HepG2 (cell line): ENCODE data around the gene NAA25. TPM values are rescaled to one million over a fixed set of nuclear protein-coding genes. Genes with fewer than 3 reads are reported as not detected.

Experiments
- ATAC-seq: fragments of 200-7000 bp; cut with Tn5 transposase; 3 replicates; pipeline ENCODE4 v1.9.1; 2020; ENCODE audit warnings: mild to moderate bottlenecking, moderate library complexity
- BruUV-seq: library from RNA; stranded (reverse); fragments of 400-500 nt; replicated peaks from 2 replicates; lab custom pipeline; 2021; lab: Mats Ljungman, UMichigan
- CTCF ChIA-PET: fragments of 300-600 bp; formaldehyde crosslinking; extraction: SDS; loops from one replicate; lab custom pipeline; 2021; ENCODE audit warnings: low total read pairs, inconsistent platforms, low intra/inter-chr PET ratio; lab: Yijun Ruan, JAX
- POLR2A ChIA-PET: fragments of 350-600 bp; sonication (Branson Sonifier 250); formaldehyde crosslinking; loops from one replicate; lab custom pipeline; 2020; ENCODE audit warnings: antibody characterized with exemption, inconsistent platforms; lab: Yijun Ruan, JAX
- DNase-seq: peaks from one replicate; pipeline ENCODE4 v3.0.0-alpha.2; 2015; ENCODE audit warnings: low spot score
- FAIRE-seq: peaks from 3 replicates; lab custom pipeline; 2011; peaks lifted over from hg19 to GRCh38; lab: Jason Lieb, UNC
- H2AFZ ChIP-seq: one replicate; pipeline ENCODE4 v1.6.1; 2011; ENCODE audit warnings: low read length, inconsistent platforms
- H3K27ac ChIP-seq: fragments of 300-600 bp; 3 replicates; pipeline ENCODE4 v1.8.0; 2011; ENCODE audit warnings: mixed run types, mild to moderate bottlenecking, mixed read lengths, low read length, inconsistent platforms; ENCODE audit not compliant: insufficient read depth; ENCODE audit errors: extremely low read length
- H3K27me3 ChIP-seq, 2 experiments: fragments of 200-600 bp in 1 of 2; 2 replicates in 1 of 2; 3 replicates in 1 of 2; pipeline versions ENCODE4 v1.6.0 to v1.8.0; 2011; ENCODE audit warnings: low read length in 2 of 2, mild to moderate bottlenecking in 2 of 2, moderate library complexity in 2 of 2, inconsistent platforms in 1 of 2; ENCODE audit not compliant: insufficient read depth in 2 of 2, control insufficient read depth in 1 of 2
- H3K36me3 ChIP-seq, 2 experiments: fragments of 200-600 bp in 1 of 2; replicated peaks in 1 of 2; 2 replicates in 1 of 2; 3 replicates in 1 of 2; pipeline versions ENCODE4 v1.5.1 to v1.8.0; 2011; ENCODE audit warnings: low read length in 2 of 2, inconsistent platforms in 1 of 2; ENCODE audit not compliant: insufficient read depth in 2 of 2, control insufficient read depth in 1 of 2
- H3K4me1 ChIP-seq: 2 replicates; pipeline ENCODE4 v1.5.1; 2012; ENCODE audit warnings: low read length, inconsistent platforms; ENCODE audit not compliant: insufficient read depth
- H3K4me2 ChIP-seq: 2 replicates; pipeline ENCODE4 v1.6.0; 2011; ENCODE audit warnings: low read depth, low read length, inconsistent platforms
- H3K4me3 ChIP-seq, 3 experiments: fragments of 200-600 bp in 1 of 3; sonication (generic), shearing (Covaris generic) in 1 of 3; replicated peaks in 1 of 3; 2 replicates each; pipeline ENCODE4 v1.5.1; 2011 to 2016; ENCODE audit warnings: low read length in 3 of 3, inconsistent platforms in 2 of 3, low read depth in 2 of 3, mild to moderate bottlenecking in 2 of 3, control low read depth in 1 of 3, mixed read lengths in 1 of 3; ENCODE audit not compliant: insufficient read depth in 1 of 3
- H3K79me2 ChIP-seq: one replicate; pipeline ENCODE4 v1.6.1; 2011; ENCODE audit warnings: low read length, inconsistent platforms; ENCODE audit not compliant: insufficient read depth
- H3K9ac ChIP-seq: 2 replicates; pipeline ENCODE4 v1.6.0; 2011; ENCODE audit warnings: mild to moderate bottlenecking, low read depth, low read length, inconsistent platforms; ENCODE audit not compliant: insufficient read depth
- H3K9me3 ChIP-seq: 2 replicates; pipeline ENCODE4 v1.5.1; 2012; ENCODE audit warnings: mild to moderate bottlenecking, low read length
- H4K20me1 ChIP-seq: 2 replicates; pipeline ENCODE4 v1.6.0; 2011; ENCODE audit warnings: inconsistent platforms, mild to moderate bottlenecking, low read length, moderate library complexity; ENCODE audit not compliant: insufficient read depth
- BCL6 ChIP-seq: IDR thresholded peaks from 2 replicates; pipeline ENCODE4 v1.6.1; 2016; ENCODE audit warnings: missing genetic modification reagents, missing compliant biosample characterization
- EED ChIP-seq: sonication (generic); formaldehyde crosslinking; IDR thresholded peaks from 2 replicates; pipeline ENCODE4 v1.5.0; 2020; ENCODE audit warnings: mild to moderate bottlenecking, missing genetic modification reagents
- HIC2 ChIP-seq: sonication (generic); formaldehyde crosslinking; IDR thresholded peaks from 2 replicates; pipeline ENCODE4 v1.9.0; 2022; ENCODE audit warnings: low read depth, missing genetic modification reagents
- HNRNPL ChIP-seq: fragments of 200-400 bp; formaldehyde crosslinking; IDR thresholded peaks from 2 replicates; pipeline ENCODE4 v1.6.1; 2017; ENCODE audit warnings: mild to moderate bottlenecking, low read depth, low read length
- HOXA7 ChIP-seq: sonication (generic); formaldehyde crosslinking; IDR thresholded peaks from 2 replicates; pipeline ENCODE4 v1.8.1; 2022; ENCODE audit warnings: mild to moderate bottlenecking, missing genetic modification reagents, moderate library complexity
- NCOA2 ChIP-seq: sonication (generic); formaldehyde crosslinking; IDR thresholded peaks from 2 replicates; pipeline ENCODE4 v1.8.0; 2022; ENCODE audit warnings: inconsistent platforms
- NFE2 ChIP-seq: sonication (generic); formaldehyde crosslinking; IDR thresholded peaks from 2 replicates; pipeline ENCODE4 v1.4.0; 2020; ENCODE audit warnings: missing genetic modification reagents
- NFIB ChIP-seq: sonication (generic); formaldehyde crosslinking; IDR thresholded peaks from 2 replicates; pipeline ENCODE4 v1.9.0; 2021; ENCODE audit warnings: missing genetic modification reagents, mild to moderate bottlenecking, borderline replicate concordance
- RXRB ChIP-seq: IDR thresholded peaks from 2 replicates; pipeline ENCODE4 v1.6.1; 2016; ENCODE audit warnings: borderline replicate concordance, missing genetic modification reagents, missing compliant biosample characterization
- SMYD3 ChIP-seq: sonication (generic); formaldehyde crosslinking; IDR thresholded peaks from 2 replicates; pipeline ENCODE4 v1.8.1; 2023; ENCODE audit warnings: mild to moderate bottlenecking, missing genetic modification reagents
- TSC22D2 ChIP-seq: sonication (generic); formaldehyde crosslinking; IDR thresholded peaks from 2 replicates; pipeline ENCODE4 v1.5.1; 2020; ENCODE audit warnings: missing genetic modification reagents, mild to moderate bottlenecking, borderline replicate concordance
- ZBTB25 ChIP-seq: IDR thresholded peaks from 2 replicates; pipeline ENCODE4 v1.6.1; 2018; ENCODE audit warnings: missing genetic modification reagents
- ZNF724P ChIP-seq: sonication (generic); formaldehyde crosslinking; IDR thresholded peaks from 2 replicates; pipeline ENCODE4 v1.8.0; 2022; ENCODE audit warnings: missing genetic modification reagents, borderline replicate concordance
- ZNF766 ChIP-seq: sonication (generic); formaldehyde crosslinking; IDR thresholded peaks from 2 replicates; pipeline ENCODE4 v1.5.0; 2020; ENCODE audit warnings: missing genetic modification reagents, borderline replicate concordance
- ZNF776 ChIP-seq: sonication (generic); formaldehyde crosslinking; IDR thresholded peaks from 2 replicates; pipeline ENCODE4 v1.4.0; 2020; ENCODE audit warnings: mild to moderate bottlenecking, missing genetic modification reagents
- WGBS: methylation state at CpG from one replicate; pipeline ENCODE4 v1.1.6; 2017; ENCODE audit warnings: low lambda C conversion rate; 5-methylcytosine and 5-hydroxymethylcytosine counted together
- in situ Hi-C: cut with HindIII; loops from 2 replicates; pipeline ENCODE4 v1.10.0; 2017; ENCODE audit warnings: low pct_unique_long_range_greater_than_20kb; ENCODE audit not compliant: extremely low pct_ligation_motif_present
- intact Hi-C: fragments of 100-400 bp; cut with micrococcal nuclease; formaldehyde crosslinking; loops from one replicate; pipeline ENCODE4 v1.10.0; 2022; ENCODE audit not compliant: unreplicated experiment
- polyA plus RNA-seq, 8 experiments: library from polyadenylated mRNA; depleted of rRNA in 3 of 8; stranded (reverse) in 7 of 8; unstranded in 1 of 8; fragments of >200 nt; fragmentation: Illumina TruSeq in 4 of 8; extraction: Trizol in 4 of 8; gene quantifications; 2 replicates each; pipeline versions ENCODE4 v1.2.1 to v1.2.3, GENCODE V29; 2011 to 2016; ENCODE audit warnings: low read depth in 4 of 8, missing spikeins in 1 of 8, mixed read lengths in 1 of 8; ENCODE audit not compliant: insufficient read depth in 1 of 8
- total RNA-seq, 5 experiments: library from RNA; depleted of rRNA; stranded (reverse); fragments of >200 nt; fragmentation: Illumina TruSeq; extraction: Trizol; gene quantifications; 2 replicates each; pipeline ENCODE4 v1.2.3, GENCODE V29; 2016; ENCODE audit warnings: low read depth in 1 of 5
- TF ChIP-seq, protein P1 (sequence below): sonication (generic); formaldehyde crosslinking; IDR thresholded peaks from 2 replicates; pipeline ENCODE4 v1.5.0; 2020; ENCODE audit warnings: mild to moderate bottlenecking, missing genetic modification reagents, borderline replicate concordance

The NAA25 gene
- total and polyA plus RNA-seq, 2 of the 13 experiments (the other 11 are each of a cell fraction or from before 2014, with no cell fraction given), result 11.4 to 32.0 TPM

GRCh38 chr12:112146123-112146522 lies 37.5 kb upstream of the NAA25 start:
- no peak overlapping the region for H2AFZ ChIP-seq
- POLR2A ChIA-PET, result no interaction called here
- H3K9me3 ChIP-seq, result no peaks in the 10 kb centered on the region
- H3K79me2 ChIP-seq, result no peaks in the 10 kb centered on the region
- no peaks in the 10 kb centered on the region for H3K27me3 ChIP-seq
- BruUV-seq, result no TSS peak
- H3K4me2 ChIP-seq, result no peak overlapping the region
- no peak overlapping the region for H3K4me3 ChIP-seq
- 100% methylated on average over 1 of the region's 1 CpG for WGBS
- no peak overlapping the region for H3K9ac ChIP-seq
- H3K36me3 ChIP-seq, result peaks cover 7 to 46% of the 10 kb centered on the region in 2 experiments; a peak in 4 of 5 replicates
- H4K20me1 ChIP-seq, result no peaks in the 10 kb centered on the region
- no peak for DNase-seq
- CTCF ChIA-PET, result no interaction called here
- peaks cover 8% of the 10 kb centered on the region for H3K4me1 ChIP-seq
- ATAC-seq, result no peak
- H3K27ac ChIP-seq, result no peak overlapping the region
- intact Hi-C loops, result no loop called here
- in situ Hi-C loops, result no loop called here
- no peak for FAIRE-seq
- TF ChIP-seq HOXA7 (CRISPR knock-in tag) (no peak), EED (no peak), ZNF766 (CRISPR knock-in tag) (no peak), ZNF724P (no peak), NCOA2 (CRISPR knock-in tag) (no peak), NFIB (CRISPR knock-in tag) (no peak), ZBTB25 (CRISPR knock-in tag) (no peak), HIC2 (CRISPR knock-in tag) (no peak), ZNF776 (CRISPR knock-in tag) (no peak), SMYD3 (CRISPR knock-in tag) (no peak), HNRNPL (no peak), BCL6 (CRISPR knock-in tag) (no peak), NFE2 (CRISPR knock-in tag) (no peak), RXRB (CRISPR knock-in tag) (no peak), TSC22D2 (CRISPR knock-in tag) (no peak)
- TF ChIP-seq, protein P1, sequence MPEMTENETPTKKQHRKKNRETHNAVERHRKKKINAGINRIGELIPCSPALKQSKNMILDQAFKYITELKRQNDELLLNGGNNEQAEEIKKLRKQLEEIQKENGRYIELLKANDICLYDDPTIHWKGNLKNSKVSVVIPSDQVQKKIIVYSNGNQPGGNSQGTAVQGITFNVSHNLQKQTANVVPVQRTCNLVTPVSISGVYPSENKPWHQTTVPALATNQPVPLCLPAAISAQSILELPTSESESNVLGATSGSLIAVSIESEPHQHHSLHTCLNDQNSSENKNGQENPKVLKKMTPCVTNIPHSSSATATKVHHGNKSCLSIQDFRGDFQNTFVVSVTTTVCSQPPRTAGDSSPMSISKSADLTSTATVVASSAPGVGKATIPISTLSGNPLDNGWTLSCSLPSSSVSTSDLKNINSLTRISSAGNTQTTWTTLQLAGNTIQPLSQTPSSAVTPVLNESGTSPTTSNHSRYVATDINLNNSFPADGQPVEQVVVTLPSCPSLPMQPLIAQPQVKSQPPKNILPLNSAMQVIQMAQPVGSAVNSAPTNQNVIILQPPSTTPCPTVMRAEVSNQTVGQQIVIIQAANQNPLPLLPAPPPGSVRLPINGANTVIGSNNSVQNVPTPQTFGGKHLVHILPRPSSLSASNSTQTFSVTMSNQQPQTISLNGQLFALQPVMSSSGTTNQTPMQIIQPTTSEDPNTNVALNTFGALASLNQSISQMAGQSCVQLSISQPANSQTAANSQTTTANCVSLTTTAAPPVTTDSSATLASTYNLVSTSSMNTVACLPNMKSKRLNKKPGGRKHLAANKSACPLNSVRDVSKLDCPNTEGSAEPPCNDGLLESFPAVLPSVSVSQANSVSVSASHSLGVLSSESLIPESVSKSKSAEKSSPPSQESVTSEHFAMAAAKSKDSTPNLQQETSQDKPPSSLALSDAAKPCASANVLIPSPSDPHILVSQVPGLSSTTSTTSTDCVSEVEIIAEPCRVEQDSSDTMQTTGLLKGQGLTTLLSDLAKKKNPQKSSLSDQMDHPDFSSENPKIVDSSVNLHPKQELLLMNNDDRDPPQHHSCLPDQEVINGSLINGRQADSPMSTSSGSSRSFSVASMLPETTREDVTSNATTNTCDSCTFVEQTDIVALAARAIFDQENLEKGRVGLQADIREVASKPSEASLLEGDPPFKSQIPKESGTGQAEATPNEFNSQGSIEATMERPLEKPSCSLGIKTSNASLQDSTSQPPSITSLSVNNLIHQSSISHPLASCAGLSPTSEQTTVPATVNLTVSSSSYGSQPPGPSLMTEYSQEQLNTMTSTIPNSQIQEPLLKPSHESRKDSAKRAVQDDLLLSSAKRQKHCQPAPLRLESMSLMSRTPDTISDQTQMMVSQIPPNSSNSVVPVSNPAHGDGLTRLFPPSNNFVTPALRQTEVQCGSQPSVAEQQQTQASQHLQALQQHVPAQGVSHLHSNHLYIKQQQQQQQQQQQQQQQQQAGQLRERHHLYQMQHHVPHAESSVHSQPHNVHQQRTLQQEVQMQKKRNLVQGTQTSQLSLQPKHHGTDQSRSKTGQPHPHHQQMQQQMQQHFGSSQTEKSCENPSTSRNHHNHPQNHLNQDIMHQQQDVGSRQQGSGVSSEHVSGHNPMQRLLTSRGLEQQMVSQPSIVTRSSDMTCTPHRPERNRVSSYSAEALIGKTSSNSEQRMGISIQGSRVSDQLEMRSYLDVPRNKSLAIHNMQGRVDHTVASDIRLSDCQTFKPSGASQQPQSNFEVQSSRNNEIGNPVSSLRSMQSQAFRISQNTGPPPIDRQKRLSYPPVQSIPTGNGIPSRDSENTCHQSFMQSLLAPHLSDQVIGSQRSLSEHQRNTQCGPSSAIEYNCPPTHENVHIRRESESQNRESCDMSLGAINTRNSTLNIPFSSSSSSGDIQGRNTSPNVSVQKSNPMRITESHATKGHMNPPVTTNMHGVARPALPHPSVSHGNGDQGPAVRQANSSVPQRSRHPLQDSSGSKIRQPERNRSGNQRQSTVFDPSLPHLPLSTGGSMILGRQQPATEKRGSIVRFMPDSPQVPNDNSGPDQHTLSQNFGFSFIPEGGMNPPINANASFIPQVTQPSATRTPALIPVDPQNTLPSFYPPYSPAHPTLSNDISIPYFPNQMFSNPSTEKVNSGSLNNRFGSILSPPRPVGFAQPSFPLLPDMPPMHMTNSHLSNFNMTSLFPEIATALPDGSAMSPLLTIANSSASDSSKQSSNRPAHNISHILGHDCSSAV (CRISPR knock-in tag), result no peak
